Stimulated activated naive CD8-positive, alpha-beta T cell treated with anti-CD3 and anti-CD28 coated beads, Interleukin-15, Interleukin-2, amounts not matched to agents 100 U/mL and 50 U/mL, for 24 hours (primary cell): Measurements from ENCODE around the gene ADCY2.

Experiments used
- ATAC-seq: fragments of 150-1000 bp; cut with Tn5 transposase; one replicate; pipeline ENCODE4 v1.10.0; 2021
- DNase-seq: peaks from one replicate; pipeline ENCODE4 v3.0.0; 2021

The ADCY2 gene

DNA sequence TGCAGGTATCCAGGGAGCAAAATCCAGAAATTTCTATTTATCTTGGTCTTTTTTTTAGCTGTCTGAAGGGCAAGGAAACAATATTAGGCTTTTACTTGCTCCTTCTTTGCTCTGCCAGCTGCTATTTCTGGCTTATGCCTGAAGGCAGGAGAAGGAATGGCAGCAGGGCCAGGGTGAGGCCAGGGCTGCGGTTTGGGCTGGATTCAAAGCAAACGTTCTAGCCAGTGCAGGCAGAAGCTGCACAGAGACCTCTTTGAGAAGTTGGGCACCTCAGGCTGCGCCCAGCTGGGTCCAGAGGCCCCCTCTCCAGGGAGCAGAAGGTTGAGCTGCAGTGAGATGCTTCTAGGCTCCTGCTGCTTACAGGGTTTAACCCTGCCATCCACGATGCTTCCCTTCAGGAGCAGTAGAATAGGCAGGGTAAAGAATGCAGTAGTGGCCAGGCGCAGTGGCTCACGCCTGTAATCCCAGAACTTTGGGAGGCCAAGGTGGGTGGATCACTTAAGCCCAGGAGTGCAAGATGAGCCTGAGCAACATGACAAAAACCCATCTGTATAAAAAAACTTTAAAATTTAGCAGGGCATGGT lies 201.2 kb downstream of the ADCY2 start:
- DNase-seq: no peak
- ATAC-seq: no peak

DNA sequence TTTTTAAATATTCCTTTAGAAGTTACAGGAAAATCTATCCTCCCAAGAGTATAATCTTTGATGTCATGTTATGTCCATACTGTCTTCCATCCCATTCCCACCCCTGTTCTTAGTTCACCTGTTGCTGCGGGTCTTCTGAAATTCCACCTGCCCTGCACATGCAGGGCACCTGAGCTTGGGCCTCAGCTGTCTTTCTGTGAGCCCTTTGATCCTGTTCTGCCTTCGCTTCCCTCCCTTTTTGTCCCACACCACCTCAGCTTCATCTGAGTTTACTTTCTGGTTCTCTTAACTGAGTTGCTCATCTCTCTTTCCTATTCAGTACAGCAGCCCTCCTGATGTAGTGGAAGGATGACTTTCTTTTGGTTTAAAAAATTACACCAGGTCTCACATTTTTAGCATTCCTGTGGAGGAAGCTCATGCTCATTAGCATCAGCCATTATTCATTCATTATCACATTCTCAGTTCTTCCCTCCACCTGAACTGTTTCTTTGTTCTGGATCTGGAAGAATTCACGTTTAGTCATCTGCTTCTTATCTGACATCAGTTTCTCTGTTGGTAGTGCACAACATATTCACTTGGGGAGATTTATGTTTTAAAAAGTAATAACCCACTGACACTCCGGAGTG lies 211.0 kb downstream of the ADCY2 start:
- DNase-seq (no peak), ATAC-seq (no peak)

DNA sequence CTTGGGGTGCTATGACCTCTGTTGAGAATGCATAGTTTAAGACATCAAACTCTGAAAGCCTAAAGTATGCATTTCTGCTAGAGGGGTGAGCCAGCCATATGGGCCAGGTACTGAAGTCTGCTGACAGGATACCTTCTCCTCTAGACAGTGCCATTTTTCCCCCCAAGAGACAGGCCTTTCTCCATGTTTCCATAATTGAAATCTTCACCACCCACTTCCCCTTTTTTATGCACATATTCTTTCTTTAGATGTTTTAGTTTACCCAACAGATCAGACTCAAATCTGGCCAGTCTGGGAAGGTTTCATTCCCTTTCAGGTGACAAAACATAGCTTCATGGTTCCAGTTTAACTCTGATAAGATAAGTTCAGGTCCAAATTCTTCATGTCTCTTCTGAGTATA lies 212.8 kb downstream of the ADCY2 start:
- DNase-seq (no peak), ATAC-seq (no peak)

DNA sequence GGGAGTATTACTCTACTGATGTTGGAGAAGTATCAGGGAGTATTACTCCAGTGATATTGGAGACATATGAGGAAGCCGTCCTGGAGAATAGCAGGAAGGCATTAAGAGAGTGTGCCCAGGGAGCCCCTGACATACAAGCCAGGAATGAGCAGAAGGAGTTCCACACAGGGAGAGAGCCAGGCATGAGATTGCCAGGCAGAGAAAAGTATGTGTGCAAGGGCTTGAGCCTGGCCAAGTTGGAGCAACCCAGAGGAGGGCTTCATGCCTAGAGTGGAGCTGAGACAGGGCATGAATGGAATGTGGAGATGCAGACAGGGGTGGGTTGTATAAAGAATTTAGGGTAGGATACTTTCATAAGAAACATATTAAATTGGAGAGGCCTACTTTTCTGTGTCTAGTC lies 213.8 kb downstream of the ADCY2 start:
- no peak for ATAC-seq
- DNase-seq: no peak

DNA sequence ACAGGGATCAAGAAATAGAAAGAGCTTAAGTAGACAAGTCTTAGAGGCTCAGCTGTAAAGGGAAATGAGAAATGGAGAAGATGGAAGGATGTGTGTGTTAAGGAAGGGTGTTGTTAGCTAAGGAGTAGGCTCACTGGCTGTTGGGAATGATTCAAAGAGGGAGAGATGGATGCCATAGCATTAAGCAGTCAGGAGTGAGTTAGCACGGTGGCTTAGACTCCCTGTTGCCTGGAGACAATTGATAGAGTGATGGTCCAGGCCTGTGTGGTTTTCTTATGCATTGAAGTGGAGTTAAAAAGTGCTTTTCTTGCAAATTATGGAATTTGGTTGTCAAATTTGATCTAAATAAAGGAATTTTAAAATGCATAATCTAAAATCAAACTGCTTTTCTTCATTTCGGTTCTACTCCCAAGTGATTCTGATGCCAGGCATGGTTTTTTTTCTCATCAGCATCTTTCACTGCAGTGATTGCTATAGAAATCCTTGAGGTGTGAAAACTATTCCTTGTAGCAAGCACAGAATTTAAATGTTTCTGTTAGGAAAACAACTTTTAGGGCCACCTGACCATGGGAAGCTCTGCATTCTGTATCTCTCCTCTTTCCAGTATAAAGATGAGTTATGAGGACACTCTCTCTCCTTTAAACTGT lies 214.7 kb downstream of the ADCY2 start:
- ATAC-seq (no peak), DNase-seq (no peak)

DNA sequence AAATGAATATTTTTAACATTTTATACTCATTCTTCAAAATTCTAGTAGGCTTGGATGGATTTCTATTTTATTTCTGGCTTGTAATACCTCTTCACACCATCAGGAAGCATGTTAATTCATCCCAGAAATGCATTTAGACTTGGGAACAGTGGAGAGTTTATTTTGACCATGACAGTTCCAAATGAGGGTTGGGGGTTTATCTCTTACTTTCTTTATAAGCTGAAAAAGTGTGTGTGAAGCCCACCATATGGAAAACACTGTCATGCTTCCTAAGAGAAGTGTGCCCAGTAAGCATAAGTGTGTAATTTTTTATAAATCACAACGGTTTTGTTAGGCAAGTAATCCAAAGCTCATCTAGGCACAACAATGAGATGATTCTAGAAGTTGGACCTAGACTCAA lies 215.6 kb downstream of the ADCY2 start:
- ATAC-seq: no peak
- no peak for DNase-seq

DNA sequence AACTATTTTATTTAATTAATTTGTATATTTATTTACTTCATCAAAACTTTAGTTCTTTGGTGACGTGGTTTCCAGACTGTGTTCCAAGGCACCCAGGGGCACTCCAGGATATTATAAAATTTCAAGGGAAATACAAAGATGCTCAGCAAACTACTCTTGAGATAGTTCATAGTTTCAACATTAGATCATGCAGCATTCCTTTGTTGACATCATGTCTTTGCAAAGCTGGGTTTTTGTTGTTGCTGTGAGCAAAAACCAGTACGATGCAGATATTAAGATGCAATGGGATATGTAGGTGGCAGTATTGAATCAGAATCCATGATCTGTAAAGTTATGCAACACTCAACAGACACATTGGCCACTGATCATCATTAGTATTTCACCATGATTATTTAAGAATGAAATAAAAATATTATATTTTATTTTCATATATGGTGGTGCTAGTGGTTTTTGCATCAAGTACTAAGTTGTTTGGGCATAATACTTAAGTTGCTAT lies 219.7 kb downstream of the ADCY2 start:
- no peak for ATAC-seq
- no peak for DNase-seq

DNA sequence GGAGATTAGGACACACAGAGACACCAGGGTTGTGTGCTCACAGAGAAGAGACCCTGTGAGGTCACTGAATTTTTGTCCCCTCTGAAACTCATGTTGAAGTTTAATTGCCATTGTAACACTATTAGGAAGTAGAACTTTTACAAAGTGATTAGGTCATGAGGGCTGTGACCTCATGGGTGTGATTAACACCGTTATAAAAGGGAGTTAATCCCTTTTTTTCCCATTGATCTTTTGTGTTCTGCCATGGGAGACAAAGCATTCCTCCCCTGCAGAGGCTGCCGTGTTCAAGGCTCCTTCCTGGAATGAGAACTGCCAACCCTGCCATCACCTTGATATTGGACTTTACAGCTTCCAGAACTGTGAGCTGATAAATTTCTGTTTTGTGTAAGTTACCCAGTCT lies 221.0 kb downstream of the ADCY2 start:
- ATAC-seq (no peak), DNase-seq (no peak)

DNA sequence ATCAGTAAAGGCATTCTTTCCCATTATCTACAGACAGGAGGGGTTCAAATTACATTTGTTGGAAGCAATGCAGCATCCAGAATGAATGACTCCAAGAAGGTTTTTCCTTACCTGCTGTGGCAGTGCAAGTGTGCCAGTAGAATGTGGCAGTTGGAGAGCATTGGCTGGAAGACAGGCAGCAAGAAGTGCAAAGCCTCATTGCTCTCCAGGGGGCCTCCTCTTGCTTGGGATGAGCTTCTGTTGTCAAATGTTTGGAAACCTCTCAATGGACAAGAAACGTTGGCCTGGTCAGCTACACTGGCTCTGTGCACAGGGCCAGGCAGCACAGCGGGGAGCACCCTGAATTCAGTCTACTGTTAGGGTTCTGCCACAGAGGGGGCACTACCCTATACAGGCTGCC lies 226.6 kb downstream of the ADCY2 start:
- ATAC-seq: no peak

DNA sequence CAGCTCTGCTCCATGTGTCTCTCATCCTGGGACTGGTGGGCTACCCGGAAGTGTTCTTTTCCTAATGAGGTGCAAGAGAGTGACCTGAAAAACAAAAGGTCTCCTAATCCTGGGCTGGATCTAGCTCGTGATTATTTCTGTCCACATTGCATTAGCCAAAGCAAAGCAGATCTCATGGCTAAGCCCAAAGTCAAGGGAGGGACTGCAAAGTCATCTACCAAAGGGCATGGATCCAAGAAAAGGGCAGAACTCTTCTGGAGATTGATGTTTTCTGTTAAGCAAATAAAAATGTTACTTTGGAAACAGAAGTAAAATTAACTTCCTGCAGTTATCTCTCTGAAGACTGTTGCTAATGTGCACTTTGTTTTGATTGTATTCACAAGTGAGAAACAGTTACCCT lies 229.8 kb downstream of the ADCY2 start:
- DNase-seq: no peak
- ATAC-seq: no peak

More for the DNA sequence above, 226.6 kb downstream of the ADCY2 start:
- no peak for DNase-seq

DNA sequence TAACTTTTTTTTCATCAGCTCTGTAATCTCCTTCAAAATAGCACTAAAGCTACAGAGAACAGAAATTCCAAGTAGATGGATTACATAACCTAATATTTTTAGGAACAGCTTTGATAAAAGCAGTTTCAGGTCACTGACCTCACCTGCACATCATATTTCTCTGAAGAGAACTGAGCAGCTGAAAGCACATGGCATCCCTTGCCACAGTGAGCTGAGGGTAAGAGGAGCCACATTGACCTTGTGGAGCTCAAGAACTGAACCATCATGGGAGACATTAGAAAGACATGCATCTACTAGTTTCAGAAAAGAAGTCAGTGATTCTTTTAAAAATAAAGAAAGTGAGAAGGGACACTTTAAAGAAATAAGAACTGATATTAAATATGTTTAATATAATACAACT lies 232.3 kb downstream of the ADCY2 start:
- no peak for DNase-seq
- ATAC-seq: no peak

DNA sequence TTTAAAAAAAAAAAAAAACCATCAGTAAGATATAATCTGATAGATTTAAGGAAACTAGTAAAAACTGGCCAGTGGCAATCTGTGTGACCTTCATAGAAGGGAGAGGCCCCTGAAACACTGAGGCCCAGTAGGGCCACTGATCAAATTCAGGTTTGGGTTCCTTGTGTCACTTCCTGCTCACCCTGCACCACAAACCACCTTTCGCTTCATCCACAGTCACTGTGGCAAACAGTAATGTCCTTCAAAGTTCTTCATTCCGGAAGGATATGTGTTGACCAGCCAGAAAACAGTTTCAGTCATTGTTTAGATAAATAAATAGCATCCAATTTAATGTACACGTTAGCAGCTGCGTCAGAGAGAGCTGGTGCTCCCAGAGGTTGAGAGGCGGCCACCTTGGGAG lies 232.9 kb downstream of the ADCY2 start:
- DNase-seq (no peak), ATAC-seq (no peak)

DNA sequence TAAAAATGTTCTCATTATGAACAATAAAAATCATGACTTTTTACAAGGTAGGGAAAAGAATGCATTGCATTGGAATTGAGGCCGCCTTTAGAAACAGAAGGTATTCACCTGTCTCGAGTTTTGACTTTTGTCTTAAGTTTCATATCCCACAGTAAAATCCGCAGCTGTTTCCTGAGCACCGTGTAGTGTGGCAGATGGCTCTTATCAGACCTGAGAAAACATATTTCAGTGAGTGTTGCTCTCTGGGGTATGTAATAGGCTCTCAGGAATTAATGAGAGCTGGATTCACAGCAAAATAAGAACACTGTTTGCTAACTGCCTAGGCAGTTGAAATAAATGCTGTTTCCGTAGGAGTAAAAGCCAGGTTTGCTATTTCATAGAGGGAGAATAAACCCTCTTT lies 233.6 kb downstream of the ADCY2 start:
- no peak for ATAC-seq
- no peak for DNase-seq

DNA sequence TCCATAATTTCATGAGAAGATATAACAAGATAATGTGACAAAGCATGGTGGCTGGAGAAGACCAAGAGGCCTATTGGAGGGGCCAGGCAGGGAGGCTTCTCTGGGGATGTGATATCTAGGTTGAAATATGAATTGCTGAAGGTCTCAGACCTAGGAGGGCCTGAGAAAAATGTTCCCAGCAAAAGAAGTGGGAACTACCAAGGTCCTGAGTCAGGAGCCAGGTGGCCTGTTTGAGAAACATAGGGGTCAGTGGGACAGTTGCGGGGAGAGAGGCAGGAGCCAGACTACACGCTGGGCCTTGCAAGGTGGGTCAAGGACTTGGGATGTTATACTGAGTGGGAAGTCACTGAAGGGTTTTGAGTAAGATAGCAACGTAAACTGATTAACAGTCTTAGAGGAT lies 238.9 kb downstream of the ADCY2 start:
- no peak for DNase-seq
- no peak for ATAC-seq

DNA sequence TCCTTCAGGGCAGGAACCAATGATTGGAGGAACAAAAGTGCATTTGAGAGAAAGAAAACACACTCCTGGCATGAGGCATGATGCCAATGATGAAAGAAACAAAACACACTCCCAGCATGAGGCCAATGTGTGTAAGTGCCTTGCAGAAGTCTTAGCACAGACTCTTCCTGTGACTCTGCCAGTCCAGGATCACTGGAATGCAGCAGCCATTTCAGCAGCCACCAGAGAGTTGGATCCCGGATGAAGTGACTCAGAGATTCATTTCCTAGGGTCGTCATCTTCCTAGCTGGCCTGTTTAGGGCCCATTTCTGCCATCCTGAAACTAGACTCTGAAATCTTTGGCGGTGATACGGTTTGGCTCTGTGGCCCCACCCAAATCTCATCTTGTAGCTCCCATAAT lies 242.5 kb downstream of the ADCY2 start:
- DNase-seq (no peak), ATAC-seq (no peak)

DNA sequence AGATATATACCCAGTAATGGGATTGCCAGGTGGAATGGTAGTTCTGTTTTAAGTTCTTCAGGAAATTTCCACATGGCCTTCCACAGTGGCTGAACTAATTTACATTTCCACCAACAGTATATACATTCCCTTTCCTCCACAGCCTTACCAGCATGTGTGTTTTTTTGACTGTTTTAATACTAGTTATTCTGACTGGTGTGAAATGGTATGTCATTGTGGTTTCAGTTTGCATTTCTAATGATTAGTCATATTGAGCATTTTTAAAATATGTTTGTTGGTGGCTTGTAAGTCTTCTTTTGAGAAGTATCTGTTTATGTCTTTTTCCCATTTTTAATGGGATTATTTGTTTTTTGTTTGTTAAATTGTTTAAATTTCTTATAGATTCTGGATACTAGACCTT lies 246.1 kb downstream of the ADCY2 start:
- ATAC-seq: no peak

DNA sequence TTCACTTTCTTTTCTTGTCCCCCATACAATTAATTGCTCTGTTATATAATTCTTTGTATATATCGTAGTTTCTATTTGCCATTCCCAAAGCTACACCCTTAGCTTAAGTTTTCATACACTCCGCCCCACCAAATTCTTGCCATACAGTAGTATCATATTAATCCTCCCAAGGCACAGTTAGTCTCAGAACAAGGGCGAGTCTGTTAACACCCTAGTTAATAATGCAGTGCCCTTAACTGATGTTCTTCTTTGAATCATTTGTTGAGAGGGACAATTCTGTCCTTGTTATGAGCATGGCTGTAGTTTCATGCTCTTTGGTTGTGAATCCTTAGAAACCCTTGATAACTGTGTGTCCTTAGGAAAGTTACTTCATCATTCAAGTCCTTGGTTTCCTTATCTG lies 248.8 kb downstream of the ADCY2 start:
- no peak for ATAC-seq

More for the DNA sequence above, 246.1 kb downstream of the ADCY2 start:
- no peak for DNase-seq

DNA sequence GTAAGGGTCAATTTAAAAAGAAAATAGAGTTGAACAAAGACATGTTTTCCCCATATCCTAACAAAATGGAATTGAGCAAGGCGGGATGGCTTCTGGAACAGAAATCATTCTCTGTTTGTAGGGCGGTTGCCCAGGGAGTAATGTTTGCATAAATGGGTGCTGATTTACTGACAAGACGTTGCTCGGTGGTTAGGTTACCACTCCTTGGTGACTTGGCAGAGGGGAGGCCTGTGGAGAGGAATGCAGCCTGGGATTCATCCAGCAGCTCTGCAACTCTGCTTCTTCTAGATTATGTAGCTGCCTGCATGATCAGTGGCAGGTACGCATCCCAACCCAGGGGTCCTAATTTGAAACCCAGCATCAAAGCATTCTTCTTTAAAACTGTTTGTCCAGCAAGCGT lies 254.8 kb downstream of the ADCY2 start:
- ATAC-seq (no peak), DNase-seq (no peak)

More for the DNA sequence above, 248.8 kb downstream of the ADCY2 start:
- no peak for DNase-seq

DNA sequence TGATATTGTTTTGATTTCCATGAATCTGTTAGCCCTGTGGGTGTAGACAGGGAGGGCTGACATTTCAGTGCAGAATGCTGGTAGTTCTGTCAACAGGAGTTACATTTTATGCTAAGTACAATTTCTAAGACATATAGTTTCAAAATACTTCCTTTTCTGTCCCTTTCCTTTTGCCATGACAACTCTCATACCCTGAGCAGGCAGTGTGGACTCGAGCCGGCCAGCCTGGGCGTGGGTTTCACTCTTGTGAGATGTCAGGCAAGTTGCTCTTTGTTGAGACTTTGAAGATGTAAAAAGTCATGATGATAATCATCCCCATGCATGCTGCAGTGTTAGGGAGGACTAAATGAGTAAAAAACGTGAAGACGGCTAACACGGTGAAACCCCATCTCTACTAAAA lies 257.1 kb downstream of the ADCY2 start:
- DNase-seq: no peak
- no peak for ATAC-seq

DNA sequence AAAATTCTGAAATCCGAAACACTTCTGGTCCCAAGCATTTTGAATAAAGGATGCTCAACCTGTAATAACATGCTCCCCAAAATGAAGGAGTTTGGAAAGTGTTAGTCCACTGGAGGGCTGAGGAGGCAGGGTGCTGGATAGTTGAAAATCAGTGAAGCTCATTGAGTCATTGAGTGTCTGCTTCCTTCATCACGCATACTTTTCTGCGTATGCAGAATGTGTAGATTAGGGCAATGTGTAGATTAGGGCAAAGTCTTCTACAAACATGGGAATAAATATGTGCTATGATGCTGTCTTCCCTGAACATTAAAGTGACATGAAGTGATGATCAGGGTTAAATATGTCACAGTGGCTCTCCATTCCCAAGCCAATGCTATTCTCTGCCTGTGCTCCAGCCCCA lies 261.2 kb downstream of the ADCY2 start:
- DNase-seq: no peak
- ATAC-seq: no peak

DNA sequence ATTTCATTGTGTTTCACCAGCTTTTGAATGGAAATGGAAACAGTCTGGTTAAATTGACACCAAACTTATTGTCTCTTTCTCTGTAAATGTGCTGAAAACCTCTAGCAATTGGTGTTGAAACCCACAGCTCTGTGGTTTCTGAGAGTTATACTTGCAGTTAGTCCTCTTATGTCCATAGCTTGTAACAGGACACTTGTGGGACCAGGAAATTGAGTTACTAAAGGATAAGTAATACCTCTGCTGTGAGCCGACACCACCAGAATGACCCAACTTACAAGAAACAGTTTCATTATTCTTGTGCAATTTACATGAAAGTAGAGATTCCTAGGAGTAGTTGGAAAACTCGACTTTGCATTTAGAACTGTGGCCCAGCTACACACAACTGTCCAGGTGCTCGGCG lies 263.5 kb downstream of the ADCY2 start:
- ATAC-seq (no peak), DNase-seq (no peak)

DNA sequence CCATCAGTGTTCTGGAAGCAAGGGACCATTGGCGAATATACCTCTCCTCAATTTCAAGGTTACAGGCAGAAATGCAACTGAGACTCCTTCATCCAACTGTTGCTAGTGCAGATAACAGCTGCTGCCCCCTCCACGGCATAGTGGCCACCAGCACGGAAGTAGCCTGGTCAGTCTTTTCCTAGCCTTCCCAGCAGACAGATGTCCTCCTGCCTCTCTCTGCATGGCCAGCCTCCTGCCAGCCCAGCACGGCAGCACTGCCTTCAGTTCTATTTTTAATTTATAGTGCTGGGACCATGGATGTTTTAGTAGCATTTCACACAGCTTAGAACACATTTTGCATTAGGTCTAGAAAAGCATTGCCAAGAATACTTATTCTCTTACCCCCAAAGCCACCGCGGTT lies 266.4 kb downstream of the ADCY2 start:
- no peak for ATAC-seq
- no peak for DNase-seq

DNA sequence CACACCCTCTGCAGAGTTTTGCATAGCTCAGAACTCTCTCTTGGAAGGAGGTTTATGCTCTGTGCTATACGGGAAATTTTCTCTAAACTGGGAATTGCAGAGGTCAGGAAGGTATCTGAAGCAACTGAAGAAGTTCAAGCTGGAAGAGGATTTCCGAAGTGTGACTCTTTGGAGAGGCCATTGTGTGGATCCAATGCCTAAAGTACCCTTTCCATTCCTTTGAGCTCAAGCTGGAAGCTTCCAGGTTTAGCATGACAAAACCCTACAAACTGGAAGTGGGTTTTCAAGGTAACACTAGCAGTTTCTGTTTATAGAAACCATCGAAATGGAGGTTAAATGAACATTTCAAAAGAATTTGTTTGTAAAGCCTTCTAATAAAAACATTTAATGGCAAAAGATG lies 267.9 kb downstream of the ADCY2 start:
- no peak for DNase-seq
- ATAC-seq: no peak

DNA sequence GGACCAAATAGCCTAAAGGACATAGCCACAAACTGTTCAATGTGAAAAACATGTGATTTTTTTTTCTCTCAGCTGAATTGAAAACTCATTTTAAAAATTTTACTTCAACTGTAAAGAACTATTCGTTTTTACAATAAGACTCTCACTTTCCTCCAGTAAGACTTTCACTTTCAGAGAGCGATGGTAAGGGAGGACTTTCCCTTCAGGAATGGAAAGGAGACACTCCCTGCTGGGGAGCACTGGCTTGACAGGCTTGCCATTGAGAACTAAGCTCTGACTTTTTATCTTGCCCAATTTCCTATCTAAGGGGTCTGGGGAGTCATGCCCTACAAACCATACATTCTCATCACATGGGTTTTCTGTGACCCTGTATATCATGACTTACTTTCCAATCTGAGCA lies 268.3 kb downstream of the ADCY2 start:
- DNase-seq (no peak), ATAC-seq (no peak)
